GM21360 (cell line): ENCODE results near the gene LPCAT1.
A peak's percentile ranks its signal among the peaks of the same experiment; 100 is the strongest.
"Not testable (repeated sequence)": the region's sequence is repeated elsewhere in the genome, so short reads cannot be mapped to it uniquely, and the experiment has no call there.

Experiments
- ATAC-seq: cut with Tn5 transposase; IDR thresholded peaks from one replicate; pipeline ENCODE4 v1.9.1; 2021; ENCODE audit warnings: mild to moderate bottlenecking, moderate library complexity; ENCODE audit not compliant: unreplicated experiment

Gene LPCAT1

DNA sequence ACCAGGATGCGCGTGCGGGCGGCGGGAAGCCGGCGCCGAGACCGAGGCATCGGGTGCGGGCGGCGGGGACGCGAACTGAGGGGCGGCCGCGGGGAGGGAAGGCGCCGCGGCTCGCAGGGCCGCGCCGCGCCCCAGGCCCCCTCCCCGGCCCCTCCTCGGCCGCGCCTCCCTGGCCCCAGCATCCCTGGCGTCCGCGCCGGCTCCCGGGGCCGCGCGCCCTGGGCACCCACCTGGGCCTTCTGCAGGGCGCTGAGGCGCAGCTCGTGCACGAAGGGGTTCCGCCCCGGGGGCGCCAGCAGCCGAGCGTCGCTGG lies 324 bp downstream of the LPCAT1 start:
- ATAC-seq = peak; percentile 28

DNA sequence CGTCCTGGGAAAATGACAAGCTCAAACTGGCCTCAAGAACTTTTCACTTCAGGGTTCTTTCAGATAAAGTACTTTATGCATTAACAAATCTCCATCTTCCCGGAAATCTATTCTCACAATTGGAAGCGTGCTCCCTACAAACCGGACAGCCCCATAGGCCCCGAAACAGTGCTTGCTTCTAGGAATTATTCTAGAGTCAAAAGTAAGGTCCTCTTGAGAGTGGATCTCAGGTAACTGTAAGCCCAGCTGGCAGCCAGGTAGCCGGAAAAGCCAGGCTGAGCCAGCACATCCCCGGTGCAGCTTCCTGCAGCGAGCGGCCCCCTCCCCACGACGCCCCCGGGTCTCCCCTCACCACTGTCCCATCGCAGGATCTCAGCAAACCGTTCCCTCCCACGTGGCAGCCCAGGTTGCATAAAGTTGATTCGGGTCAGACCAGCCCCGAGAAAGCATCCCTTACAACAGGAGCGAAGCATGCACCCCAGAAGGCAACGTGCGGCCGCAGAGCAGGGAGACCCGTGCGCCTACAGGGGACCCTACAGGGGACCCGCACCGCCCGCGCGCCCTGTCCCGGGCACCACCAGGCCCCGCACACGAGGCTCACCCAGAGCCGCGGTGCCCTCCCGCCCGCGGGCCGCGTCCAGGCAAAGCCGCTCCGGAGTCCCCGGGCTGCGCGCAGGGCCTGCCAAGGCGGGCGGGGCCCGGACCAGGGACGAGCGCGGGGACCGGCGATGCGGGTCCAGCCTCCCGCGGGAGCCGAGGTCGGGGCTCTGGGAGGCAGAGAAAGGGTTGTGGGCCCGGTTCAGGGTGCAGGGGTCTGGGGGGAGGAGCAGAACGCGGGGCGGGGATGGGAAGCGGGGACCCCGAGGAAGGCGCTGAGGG lies 920 bp downstream of the LPCAT1 start:
- no peak for ATAC-seq

DNA sequence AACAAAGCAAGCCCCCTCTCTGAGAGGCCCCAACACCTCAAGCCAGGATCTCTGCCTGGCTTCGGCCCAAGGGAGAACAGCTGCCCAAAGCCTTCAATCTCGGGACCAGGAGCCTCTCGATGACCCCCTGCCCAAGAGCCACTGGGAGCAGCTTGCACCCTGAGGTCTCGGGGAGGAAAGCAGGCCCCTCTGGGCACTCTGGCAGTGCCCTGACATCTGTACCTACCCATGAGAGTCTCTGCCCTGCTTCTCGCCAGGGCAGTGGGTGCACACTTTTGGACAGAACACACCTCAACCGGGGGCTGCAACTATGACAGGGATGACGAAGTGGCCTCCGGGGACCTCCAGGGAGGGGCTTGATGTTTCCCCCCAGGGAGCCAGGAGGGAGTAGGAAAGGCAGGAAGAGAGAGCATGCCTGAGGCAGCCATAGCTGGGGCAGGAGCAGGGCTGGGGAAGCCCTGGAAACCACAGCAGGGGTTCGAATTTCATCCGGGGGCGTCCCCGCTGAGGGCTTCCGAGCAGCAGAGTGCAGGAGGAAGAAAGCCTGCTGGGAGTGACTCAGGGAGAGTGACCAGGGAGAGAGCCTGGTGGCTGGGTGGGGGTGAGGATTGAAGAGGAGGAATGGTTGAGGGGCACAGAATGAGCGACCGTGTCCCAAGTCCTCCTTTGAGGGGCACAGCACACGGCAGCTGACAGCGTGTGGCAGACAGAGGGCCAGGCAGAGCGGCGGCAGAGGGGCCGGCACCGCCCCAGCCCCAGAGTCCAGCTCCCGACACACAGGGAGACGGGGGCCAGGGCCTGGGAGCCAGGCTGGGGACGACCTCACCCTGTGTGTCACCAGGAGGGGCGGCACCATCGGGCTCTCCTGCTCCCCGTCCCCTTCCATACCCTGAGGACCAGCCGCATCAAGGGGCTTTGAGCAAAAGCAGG lies 1.8 kb downstream of the LPCAT1 start:
- no peak for ATAC-seq

DNA sequence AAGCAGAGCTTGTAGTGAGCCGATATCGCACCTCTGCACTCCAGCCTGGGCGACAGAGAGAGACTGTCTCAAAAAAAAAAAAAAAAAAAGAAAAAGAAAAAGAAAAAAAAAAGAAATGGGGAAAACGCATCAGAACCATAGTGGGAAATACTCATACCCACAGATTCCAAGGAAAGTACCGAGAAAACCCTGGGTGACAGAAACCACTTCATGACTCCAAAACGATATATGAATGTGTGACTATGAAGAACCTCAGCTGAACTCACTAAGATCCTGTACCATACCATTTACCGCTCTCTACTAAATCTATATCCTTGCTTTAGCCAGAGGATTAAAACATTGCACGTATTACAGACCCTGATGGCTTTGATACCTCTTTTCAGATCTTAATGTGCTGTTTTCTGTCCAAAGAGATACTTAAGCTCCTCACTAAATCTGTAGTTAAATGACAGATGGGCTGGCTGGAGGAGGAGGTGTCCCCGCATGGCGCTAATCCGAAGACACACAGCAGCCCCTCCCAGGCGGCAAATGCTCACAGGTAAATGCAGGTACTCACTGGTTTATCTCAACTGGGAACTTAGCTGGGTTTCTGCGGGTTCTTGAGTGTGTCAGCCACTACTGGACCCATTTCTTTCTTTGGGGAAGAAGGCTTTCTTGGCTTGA lies 2.8 kb downstream of the LPCAT1 start:
- ATAC-seq = no peak

DNA sequence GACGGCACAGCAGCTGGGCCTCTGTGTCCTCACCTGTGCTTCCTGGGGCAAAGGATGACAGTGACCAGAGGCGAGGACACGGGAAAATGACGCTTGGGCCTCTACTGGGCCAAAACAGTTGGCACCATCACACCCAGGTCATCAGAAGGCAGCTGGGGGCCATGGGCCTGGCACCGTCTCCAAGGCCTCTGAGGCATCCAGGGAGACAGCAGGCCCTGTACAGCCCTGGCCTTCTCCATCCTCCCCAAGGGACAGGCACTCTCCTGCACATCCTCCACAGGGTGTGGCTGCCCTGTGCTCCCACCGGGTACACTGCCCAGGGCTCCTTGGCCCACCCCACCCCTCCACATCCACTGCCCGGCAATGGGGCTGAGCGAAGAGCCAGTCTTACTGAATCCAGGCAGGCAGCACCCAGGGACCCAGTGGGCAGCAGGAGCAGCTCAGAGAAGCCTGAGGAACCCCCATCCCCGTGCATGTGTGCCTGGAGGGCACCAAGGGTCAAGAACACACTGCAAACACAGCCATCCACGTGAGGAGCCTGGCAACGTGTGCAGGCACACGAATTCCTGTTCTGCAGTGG lies 4.0 kb downstream of the LPCAT1 start:
- no peak for ATAC-seq

DNA sequence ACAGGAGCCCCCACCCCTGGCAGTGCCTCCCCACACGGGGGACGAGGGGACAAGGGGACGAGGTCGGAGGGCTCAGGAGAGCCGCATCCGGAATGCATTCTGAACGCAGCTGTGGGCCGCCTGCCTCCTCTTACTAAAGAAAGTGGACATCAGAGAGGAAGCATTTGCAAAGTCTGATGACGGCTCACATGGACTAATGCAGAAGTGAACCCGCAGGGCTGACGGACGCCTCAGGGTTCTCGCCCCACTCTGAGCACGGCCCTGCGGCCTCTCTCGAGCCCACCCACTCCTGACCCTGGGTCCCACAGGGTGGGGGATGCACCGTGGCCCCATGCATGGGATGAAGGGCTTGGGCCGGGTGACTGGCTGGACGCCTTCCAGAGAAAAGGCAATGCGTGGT lies 5.9 kb downstream of the LPCAT1 start:
- ATAC-seq = no peak

DNA sequence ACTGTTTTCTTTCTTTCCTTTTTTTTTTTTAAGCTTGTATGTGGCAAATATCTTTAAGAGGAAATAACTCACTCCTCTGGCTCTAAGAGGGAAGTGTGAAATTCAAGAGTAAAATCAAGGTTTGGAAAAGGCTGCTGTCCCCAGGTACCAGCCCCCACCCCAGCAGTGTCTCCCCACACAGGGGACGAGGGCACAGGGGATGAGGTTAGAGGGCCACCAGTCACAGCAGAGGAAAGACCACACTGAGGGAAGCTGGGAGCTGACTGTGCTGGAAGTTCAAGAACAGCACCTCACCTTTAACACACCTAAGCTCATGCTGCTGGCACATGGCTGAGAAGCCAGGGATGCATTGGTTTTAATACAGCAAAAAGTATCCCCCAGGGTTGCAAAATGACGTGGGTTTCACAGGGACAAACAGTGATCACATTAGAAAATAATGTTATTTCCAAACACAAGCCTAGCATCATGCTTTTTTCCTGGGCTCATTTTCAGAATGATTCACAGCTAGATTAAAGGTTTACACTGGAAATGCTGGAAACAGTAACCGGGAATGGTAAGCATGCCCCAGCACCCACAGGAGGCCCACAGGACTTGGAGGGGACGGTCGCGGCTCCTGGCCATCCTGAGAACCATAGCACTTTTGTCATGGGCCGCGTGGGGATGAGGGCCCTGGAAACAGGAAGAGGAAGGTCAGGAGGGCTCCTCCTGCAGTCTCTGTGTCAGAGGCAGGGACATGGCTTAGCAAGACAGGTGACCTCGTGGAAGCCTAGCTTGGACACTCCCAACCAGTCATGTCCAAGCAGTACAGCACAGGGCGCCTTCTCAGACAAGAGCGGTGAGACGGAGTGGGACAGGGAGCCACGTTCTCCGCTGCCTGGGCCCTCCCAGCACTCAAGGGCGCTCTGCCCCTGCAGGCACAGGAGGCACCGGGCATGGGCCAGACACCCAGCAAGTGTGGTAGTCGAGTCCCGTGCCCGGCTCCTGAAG lies 6.9 kb downstream of the LPCAT1 start:
- no peak for ATAC-seq

DNA sequence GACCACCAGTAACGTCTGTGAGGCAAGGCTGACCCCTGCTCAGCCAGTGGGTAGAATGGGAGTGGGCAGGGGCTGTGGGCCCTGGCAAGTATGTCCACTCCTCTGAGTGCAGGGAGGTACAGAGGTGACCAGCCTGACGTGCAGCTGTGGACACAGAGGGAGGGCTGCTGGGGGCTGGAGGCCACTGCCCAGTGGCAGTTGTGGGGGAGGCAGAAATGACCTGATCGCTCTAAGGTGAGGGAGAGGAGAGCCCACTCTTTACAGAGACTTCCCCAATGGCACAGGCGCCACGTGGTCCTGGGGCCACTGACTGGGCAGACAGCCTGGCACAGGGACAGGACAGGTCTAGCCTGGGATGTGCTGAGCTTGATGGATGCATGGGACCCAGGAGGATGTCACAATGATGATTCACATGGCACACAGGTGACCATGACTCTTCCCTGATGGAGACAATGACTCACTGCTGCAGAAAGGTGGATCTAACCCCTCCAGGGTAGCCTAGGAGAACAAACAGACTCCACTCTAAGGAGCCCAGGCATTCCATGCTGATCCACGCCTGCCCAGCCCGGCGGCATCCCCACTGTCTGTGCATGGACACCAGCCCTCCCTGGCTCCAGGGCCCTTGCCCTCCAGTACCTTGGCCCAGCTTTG lies 7.7 kb downstream of the LPCAT1 start:
- ATAC-seq = no peak

DNA sequence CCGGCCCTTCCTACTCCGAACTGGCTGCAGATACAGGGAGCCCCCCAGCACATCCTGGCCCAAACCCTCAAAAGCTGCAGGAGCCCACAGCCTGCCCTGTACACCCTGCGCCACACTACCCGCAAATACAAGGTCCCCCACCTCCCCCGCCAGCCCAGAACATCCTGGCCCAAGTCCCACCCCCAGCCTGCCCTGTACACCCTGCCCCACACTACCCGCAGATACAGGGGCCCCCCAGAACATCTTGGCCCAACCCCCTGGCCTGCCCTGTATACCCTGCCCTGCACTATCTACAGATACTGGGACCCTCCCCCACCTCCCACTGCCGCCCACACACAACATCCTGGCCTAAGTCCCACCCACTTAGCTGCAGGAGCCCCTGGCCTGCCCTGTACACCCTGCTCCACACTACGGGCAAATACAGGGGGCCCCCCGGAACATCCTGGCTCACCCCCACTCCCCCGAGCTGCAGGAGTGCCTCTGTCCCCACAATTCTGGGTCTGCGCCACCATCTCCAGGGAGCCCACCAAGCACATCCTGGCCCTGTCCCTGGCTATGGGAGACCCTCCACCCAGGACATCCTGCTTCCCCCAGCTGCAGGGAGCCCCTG lies 8.3 kb downstream of the LPCAT1 start:
- ATAC-seq = no peak

DNA sequence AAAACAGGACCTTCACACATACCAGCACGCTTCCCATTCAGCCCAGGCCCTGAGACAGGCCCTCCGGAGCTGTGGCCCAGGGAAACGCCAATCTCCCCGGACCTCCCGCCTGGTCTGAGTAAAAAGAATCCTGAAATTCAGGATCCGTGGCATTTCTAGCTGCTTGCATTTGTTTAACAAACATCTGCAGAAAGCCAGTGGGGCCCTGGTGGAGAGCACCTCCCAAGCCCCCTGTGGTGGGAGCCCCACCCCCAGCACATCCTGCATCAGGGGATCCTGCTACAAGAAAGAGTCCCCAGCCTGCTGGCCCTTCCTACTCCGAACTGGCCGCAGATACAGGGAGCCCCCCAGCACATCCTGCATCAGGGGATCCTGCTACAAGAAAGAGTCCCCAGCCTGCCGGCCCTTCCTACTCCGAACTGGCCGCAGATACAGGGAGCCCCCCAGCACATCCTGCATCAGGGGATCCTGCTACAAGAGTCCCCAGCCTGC lies 8.9 kb downstream of the LPCAT1 start:
- not testable (repeated sequence) for ATAC-seq

DNA sequence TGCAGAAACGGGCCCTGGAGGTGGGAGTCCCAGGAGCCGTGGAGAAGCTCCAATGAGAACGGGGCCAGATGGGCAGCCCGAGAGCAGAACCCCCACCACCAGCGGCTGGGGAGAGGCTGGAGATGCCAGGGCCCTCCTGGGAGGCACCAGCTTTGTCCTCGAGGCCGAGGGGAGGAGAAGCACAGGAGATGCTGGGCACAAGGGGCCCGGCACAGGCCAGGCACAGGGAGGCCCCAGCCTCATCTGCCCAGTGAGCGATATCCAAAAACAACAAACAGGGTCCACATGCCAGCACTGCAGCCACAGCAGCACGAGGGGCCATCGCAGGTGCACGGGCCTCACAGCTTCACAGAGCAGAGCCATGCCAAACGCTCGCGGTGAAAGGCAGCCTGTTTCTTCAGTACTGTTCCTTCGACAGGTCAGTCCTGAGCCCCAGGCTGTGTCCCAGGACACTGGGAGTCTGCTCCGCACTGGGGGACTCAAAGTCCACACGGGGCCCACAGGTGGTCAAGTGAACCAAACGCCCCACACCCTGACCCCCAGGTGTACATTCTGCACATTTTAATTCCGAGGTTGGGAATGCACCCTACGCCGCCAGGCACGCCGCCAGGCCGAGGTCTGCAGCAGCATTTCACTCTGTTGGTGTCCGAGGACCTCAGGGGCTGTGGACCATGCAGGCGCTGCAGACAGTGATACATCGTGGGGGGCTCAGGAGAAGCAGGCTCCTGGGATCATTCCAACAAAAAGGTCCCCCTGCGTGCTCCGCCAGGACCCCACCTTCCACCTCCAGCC lies 9.5 kb downstream of the LPCAT1 start:
- ATAC-seq = no peak

DNA sequence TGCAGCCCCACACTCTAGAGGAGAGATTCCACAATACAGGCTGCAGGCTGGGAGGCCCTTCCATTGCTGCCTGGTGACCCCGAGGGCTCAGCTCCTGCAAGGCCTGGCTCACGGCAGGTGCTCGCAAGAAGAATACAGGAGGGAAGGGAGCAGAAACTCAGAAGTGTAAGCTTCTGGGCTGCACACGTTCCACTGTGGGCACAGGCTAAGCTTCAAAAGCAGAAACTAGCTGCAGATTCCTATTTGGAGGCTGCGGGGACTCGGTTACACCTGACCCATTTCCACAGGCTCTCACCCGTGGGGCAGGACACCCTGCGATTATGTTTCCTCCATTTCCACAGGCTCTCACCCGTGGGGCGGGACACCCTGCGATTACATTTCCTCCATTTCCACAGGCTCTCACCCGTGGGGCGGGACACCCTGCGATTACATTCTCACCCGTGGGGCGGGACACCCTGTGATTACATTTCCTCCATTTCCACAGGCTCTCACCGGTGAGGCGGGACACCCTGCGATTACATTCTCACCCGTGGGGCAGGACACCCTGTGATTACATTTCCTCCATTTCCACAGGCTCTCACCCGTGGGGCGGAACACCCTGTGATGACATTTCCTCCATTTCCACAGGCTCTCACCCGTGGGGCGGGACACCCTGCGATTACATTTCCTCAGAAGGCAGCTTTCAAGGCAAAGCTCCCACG lies 10.3 kb downstream of the LPCAT1 start:
- no peak for ATAC-seq

DNA sequence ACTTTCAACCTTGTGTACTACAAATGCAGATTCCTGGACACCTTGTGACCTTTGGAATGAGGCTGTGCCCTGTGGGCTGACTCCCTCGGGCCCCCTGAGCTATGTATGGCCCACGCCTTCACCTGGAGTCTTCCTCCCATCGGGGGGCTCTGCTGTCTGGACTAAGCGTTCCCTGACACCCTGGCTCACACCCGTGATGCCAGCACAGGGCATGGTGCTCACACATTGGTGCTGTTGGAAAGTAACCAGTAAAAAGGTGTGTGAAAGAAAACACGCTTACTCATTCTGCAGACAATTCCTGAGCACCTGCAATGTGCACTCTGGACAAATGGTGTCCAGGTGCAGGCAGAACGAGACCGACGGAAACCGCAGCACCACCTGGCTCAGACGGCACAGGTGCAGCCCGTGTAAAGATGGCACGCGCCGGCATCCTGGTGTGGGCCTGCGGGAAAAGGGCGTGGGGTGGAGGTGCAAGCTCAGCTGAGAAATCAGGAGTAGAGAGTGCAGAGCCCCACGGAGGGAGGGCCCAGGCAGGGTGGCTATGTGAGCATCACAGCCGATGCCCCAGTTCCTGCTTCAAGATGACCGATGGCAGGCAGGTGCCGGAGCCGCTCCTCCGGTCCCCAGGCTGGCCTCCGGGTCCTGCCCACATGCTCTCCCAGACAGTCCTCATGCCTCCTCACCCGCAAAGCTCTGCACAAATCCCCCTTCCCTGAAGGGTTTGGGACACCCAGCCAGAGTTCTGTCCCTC lies 11.0 kb downstream of the LPCAT1 start:
- no peak for ATAC-seq

DNA sequence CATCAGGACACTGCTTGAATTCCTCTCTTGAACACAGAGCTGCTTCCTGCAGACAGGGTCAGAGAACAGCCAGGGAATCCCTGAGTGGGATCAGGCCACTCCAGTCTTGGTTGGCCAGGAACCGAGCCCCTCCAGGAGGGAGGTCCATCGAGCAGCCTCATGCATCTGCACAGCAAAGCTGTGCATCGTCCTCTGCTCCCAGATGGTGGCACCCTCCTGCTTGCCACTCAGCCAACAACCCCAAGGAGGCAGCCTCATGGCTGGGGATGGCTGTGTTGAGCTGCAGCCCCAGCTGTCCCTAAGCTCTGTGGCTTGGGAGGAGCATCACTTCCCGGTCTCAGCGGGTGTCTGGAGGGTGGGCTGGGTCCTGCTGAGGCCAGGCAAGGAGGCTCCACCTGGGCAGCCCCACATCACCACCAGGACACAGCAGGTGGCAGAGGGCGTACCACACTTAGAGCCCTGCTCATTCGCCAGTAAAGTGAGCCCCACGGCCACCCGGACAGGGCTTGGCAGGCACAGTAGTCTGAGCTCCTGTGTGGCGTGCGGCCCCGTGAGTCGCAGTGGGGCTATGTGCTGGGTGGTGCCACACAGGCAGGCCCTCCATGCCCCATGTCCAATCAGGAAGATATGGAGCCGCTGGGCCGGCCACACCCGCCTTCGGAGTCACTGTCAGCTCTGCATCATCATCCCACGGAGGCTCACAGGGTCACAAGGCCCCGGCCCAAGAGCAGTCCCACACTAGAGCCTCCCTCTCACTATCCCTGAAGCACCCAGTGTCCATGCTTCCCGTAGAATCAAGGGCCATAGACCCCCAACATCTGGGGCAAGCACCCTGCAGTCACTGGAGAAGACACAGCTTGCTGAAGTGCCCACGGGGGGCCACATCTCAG lies 11.9 kb downstream of the LPCAT1 start:
- no peak for ATAC-seq

DNA sequence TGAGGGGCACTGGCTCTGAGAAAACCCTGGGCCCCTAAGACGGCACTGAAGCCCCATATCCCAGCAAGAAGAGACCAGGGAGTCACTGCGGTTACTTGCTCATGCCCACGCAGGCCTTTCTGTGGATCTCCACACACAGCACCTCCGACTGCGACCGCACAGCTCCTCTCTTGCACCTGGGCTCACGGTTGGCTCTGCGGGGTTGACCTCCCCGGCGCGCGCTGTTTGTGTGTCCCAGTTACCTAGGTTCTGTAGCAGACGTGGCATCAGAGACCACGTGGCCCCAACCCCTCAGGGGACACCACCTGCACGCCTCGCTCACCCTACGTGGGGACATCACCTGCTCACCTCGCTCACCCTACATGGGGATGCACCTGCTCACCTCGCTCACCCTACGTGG lies 12.7 kb downstream of the LPCAT1 start:
- ATAC-seq = no peak

DNA sequence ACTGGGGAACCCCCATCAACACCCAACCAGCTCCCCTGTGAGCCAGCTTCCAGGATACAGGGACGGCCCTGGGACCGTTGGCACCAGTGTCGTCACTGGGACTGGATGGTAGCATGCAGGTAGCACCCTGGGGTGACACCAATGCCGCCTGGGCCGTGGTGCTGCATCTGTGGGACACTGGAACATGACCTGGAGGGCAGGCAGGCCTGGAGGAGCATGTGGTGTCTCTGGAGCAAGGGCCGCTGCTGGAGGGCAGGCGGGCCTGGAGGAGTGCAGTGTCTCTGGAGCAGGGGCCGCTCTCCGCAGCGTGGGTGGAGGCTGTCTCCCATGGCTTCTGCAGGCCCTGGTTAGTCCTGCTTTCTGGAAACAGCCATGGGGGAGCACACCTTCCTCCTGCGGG lies 13.1 kb downstream of the LPCAT1 start:
- ATAC-seq = no peak
